ENCODE measurements around the gene ATPAF1.
"Not testable (repeated sequence)": the region's sequence is repeated elsewhere in the genome, so short reads cannot be mapped to it uniquely, and the experiment has no call there.

ATPAF1 gene

DNA sequence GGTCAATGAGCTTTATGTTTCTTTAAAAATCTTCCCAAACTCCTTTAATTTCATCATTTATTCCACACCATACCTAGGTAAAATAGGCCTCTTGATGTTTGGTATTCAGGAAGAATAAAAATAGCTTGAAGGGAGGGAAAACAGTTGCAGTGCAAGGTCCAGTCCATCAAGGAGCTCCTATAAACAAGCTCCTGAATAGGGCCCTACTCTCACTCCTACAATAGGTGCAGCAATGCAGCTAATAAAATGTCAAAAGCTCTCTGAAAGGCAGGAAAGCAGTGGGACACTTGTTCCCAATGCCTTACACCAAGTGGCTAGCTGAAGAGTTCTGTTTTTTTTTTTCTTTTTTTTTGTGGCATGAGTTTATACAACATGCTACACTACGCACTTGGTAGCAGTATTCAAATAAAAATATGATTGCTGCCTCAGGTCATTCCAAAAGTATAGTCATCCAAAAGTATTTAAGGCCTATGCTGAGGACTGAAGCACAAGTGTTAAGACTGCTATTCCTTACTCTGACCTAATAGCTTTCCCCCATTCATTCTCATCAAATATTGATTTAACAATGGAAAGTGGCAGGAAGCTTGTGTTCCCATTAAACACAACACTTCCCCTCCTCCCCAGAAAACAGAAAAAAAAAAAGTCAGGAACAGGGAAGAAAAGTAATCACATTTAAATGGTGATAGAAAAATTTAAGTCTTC lies 13.3 kb upstream of the ATPAF1 start:
- no peak for DNase-seq (ENCODE audit: low read depth in 2 of 3, low spot score in 1 of 3)

DNA sequence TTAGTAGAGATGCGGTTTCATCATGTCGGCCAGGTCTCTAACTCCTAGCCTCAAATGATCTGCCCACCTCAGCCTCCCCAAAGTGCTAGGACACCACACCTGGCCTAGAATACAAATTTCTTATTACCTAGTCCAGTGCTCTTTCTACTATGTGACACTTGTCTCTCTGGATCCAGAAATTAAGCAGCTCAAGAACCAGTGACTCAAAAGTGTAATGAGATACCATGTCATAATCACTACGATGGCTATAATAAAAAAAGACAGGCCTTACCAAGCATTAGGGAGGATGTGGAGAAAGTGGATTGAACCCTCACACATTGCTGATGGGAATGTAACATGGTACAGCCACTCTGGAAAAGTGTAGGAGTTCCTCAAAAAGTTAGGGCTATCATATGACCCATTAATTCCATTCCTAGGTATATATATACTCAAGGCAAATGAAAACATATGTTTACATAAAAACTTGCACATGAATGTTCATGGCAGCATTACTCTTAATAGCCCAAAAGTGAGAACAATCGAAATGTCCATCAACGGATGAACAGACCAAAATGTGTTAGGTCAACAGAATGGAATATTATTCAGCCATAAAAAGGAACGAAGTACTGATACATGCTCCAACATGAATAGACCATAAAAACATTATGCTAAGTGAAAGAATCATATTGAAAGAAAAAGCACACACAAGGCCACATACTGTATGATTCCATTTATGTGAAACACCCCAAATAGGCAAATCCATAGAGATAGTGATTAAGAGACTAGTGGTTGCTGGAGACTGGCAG lies 11.8 kb upstream of the ATPAF1 start:
- DNase-seq (ENCODE audit: low read depth in 2 of 3, low spot score in 1 of 3): no peak

DNA sequence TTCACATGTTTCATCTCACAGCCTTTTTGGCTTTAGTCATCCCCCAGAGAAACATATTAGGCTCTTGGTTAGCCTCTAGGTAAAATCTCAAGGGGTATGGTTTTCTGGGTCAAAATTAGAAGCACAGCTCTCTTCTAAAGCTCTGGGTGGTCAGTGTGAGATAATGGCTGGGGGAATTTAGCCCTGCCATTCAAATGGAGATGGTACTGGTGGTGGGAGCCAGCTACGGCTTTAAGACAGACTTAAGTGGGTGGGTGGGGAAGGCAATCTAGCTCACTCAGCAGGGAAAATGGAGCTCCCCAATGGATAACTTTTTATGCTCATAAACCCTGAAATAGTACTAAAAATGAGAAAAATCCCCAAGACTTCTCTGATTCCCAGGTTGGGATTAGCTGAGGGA lies 9.2 kb upstream of the ATPAF1 start:
- DNase-seq (ENCODE audit: low read depth in 2 of 3, low spot score in 1 of 3): no peak

DNA sequence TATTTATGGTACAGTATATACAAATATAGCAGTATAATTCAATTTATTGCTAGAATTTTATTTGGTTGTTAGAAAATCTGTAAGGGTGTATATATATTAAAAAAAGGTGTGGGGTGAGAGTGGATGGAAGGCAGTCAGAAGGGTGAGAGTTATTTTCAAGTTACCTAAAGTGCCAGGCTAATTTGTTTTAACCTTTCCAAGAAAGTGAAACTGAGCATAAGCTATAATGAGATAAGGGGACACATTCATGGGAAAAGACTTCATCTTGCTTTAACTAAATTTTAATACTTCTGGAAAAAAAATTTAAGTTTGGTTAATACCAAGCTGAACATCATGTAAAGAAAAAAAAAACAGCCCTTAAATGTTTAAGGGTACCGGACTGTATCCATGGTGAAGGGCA lies 8.4 kb upstream of the ATPAF1 start:
- no peak for DNase-seq (ENCODE audit: low read depth in 2 of 3, low spot score in 1 of 3)

DNA sequence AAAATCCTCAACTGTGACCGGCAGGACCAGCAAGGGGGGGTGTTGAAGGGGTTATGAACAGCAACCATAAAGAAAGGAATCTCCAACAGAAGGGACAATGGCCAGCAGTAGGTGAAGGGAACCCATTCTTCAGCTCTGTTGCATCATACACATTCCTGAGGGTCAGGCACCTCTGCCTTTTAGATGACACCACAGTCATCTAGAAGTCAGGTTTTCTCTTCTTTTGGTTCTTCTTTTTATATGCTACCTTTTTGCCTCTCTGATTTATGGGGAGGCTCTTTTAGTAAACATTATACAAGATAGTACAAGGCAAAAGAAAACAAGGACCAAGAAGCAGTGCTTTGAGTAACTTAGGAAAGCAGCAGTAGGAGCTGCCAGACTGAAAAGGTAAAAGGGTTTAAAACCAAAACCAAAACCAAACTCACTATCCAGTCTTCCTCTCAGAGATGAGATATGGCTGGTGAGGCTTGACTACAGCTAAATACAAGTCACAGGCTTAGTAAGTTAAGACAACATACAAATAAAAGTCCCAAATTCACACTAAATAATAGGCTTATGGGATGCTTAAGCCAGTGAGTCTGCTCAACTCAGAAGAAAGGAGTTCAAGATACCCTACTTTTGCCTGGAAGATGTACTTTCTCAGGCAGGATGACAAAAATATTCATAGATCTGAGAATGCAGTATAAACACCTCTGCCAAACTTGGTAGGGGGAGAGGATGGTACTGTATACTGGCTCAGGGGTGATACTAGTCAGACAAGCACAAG lies 7.6 kb upstream of the ATPAF1 start:
- no peak for DNase-seq (ENCODE audit: low read depth in 2 of 3, low spot score in 1 of 3)

DNA sequence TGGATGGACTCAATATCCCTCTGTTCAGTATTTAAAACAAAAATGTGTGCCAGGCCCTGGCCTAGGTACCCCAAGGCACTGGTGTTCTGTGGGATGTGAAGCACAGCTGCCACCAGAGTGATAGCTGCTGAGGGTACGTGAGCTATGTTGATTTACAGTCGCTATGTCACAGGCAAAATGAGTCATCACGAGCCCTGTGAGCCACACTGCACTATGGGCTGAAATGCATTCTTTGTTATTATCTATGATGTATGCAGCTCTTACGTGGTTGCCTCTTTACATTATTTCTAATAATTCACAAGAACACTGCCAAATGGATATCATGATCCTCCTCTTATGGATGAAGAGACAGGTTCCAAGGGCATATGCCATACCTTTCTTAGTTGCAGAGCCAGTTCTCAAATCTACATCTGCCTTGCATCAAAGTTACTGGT lies 5.6 kb upstream of the ATPAF1 start:
- no peak for DNase-seq (ENCODE audit: low read depth in 2 of 3, low spot score in 1 of 3)

DNA sequence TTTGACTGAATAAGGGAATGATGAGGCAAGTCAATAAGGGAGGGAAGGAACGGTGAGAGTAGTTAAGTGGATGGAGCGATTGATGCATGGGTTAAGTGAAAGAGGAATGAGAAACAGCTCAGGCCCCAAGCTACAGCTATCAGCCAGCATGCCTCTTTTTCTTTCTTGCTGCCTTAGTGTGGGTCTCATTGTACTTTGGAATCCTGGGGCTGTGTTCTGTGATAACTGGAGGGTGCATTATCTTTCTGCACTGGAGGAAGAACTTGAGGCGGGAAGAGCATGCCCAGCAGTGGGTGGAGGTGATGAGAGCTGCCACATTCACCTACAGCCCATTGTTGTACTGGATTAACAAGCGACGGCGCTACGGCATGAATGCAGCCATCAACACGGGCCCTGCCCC lies 4.5 kb upstream of the ATPAF1 start:
- no peak for DNase-seq (ENCODE audit: low read depth in 2 of 3, low spot score in 1 of 3)

DNA sequence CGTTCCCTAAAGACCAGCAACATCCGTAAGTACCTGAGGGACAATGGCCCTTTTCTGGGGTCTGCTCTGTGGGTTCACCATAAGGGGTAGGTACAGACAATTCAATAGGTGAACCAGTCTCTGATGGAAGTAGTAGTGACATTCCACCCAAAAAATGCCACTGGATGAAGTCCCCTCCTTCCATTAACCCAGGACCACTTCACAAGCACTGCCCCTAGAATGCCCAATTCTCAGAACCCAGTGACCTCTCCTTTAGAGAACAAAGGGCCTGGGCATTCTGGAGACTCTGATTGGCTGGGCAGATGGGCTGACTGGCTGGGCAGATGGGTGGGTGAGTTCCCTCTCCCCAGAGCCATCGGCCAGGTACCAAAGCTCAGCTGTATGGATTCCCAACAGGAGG lies 3.4 kb upstream of the ATPAF1 start, which contains the start of gene TEX38:
Gene TEX38 (plus strand): TSS at position 301 of the 400 bp plus-strand sequence. CDS start 81 bp downstream, at position 382.
- no peak for DNase-seq (ENCODE audit: low read depth in 2 of 3, low spot score in 1 of 3)

DNA sequence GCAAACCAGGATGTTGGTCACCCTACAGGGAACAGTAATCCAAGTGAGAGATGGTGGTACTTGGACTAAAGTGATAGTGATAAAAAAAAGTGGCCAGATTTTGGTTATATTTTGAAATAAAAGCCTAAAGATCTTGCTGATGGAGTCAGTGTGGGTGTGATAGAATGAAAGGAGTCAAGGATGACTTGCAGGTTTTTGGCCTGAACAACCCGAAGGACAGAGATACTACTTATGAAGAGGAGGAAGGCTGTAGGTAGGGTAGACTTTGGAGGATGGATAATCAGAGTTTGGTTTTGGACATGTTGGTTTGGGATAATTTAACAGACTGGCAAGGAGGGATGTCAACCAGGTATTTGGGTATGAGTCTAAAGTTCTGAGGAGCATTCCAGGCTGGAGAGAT lies 2.0 kb upstream of the ATPAF1 start:
- DNase-seq (ENCODE audit: low read depth in 2 of 3, low spot score in 1 of 3): no peak

DNA sequence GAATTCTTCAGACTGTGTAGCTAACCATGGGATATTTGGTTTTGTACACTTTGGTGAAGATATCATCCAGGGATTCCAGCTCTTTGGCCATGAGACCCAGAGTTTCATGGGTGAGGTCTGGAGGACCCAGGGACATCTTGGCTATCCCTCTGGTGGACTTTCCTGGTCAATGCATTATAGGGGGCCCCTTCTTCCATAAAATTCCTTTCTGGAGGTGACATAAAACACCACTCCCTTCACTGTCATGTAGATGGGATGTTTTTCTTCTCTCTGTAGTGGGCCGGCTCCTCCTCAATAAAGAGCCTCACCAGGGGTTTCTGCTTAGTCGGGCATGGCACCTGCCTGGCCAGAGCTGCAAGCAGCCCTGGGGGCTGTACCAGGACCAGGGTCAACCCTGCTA lies 2.2 kb downstream of the ATPAF1 start:
- DNase-seq (ENCODE audit: low read depth in 2 of 3, low spot score in 1 of 3): no peak

DNA sequence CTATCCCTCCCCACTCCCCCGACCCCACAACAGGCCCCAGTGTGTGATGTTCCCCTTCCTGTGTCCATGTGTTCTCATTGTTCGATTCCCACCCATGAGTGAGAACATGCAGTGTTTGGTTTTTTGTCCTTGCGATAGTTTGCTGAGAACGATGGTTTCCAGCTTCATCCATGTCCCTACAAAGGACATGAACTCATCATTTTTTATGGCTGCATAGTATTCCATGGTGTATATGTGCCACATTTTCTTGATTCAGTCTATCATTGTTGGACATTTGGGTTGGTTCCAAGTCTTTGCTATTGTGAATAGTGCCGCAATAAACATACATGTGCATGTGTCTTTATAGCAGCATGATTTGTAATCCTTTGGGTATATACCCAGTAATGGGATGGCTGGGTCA lies 5.2 kb downstream of the ATPAF1 start:
- DNase-seq (ENCODE audit: low read depth in 2 of 3, low spot score in 1 of 3): not testable (repeated sequence)

DNA sequence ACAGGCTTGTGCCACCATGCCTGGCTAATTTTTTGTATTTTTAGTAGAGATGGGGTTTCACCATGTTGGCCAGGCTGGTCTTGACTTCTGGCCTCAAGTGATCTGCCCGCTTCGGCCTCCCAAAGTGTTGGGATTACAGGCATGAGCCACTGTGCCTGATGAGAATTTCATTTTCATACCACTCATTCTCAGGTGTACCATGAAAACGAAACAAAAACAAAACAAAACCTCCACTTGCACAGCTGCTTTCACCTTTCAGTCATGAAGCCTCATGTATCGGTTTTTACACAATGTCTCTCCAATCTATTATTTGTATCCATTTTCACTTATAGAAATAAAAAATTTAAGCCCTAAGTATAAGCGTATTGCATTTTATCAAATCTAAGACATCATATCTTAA lies 8.0 kb downstream of the ATPAF1 start:
- not testable (repeated sequence) for DNase-seq (ENCODE audit: low read depth in 2 of 3, low spot score in 1 of 3)

DNA sequence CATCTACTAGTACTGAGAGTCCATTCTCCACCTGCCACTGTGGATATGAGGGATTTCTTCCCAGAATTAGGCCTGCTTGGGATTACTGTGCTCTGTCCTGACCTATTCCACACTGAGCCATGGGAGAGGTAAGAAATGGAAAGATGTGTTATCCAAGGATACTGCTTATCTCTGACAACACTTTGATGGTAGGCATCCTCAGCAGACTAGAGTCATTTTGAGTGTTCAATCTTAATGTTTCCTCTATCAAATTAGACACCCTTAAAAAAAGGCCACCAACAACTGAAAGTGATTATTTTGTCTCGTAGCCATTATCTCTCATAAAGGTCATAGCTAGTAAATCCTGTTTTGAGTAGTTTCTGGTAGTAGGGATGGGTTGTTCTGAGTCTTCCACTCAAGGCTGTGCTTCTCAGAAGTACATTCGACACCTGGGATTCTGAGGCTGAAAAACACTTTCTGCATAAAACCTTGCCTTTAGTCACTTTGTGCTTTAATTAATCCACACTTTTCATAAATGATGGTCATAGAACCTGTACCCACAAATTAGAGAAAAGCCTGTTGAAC lies 8.8 kb downstream of the ATPAF1 start:
- DNase-seq (ENCODE audit: low read depth in 2 of 3, low spot score in 1 of 3): no peak

DNA sequence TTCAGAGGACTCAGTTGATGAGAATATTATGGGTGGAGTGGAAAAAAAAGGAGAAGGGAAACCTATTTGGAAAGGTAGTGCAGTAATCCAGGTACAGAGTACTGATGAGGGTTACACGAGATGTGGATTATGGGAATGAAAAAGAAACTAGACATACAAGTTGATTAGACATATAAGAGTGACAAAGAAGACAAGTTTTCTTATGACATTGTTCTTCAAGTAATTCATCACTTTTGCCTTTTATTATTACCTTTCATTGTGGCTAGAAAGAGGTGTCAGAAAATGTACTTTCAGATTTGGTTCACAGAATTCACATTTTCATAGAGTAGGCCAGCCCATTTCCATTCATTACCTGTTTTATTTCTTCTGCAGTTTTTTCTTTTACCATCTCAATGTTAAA lies 10.4 kb downstream of the ATPAF1 start:
- DNase-seq (ENCODE audit: low read depth in 2 of 3, low spot score in 1 of 3): no peak

DNA sequence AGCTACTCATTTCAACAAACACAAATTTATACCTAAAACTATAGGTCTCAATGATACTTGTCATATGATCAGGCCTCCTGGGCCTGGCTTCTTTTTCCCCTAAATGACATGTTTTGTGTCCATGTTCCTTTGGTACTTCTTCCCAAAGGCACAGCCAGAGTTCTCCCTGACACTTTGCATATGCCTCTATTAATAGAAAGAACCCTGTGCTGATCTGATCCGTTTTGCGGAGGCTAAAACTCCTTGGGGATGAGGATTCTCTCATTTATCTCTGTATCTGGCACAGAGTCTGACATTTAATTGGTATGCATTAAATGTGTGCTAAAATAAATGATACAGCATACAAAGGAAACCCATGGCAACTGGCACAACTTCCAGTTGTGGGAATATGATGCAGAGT lies 11.5 kb downstream of the ATPAF1 start:
- DNase-seq (ENCODE audit: low read depth in 2 of 3, low spot score in 1 of 3): no peak

DNA sequence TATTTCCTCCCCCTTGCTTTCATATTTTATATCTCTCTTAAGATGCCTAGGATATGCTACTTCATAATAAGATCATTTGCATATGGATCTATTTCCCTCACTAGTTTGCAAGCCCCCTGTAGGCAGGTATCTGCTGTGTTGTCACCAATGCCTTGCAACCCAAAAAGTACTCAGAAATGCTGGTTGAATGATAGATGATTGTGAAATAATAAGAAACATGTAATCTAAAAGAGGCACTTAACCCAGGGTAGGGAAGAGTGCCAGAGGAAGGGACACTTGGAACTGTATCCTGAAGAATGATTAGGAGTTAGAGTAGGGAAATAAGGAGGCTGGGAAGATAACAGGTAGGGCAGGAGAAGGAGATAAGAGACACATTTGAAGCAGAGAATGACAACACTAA lies 12.3 kb downstream of the ATPAF1 start:
- DNase-seq (ENCODE audit: low read depth in 2 of 3, low spot score in 1 of 3): no peak

DNA sequence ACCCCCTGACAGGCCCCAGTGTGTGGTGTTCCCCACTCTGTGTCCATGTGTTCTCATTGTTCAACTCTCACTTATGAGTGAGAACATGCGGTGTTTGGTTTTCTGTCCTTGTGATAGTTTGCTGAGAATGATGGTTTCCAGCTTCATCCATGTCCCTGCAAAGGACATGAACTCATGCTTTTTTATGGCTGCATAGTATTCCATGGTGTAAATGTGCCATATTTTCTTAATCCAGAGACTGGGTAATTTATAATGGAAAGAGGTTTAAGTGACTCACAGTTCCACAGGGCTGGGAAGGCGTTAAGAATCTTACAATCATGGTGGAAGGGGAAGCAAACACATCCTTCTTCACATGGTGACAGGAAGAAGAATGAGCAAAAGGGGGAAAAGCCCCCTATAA lies 13.5 kb downstream of the ATPAF1 start:
- not testable (repeated sequence) for DNase-seq (ENCODE audit: low read depth in 2 of 3, low spot score in 1 of 3)

DNA sequence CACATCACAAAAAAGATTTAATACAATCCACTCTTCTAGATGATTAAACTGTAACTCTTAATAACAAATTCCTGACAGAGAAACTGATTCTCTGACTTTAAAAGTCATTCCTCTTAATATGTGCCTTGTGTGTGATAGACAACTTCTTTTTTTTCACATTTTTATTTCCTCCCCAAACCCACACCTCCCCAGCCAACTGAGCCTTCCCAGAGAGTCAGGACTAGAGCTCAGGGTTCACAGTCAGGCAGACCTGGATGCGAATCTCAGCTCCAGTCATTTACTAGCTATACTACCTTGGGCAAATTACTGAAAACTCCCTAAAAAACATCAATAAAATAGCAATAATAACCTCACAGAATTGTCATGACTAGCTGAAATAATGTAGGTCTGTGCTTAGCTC lies 14.2 kb downstream of the ATPAF1 start:
- no peak for DNase-seq (ENCODE audit: low read depth in 2 of 3, low spot score in 1 of 3)

DNA sequence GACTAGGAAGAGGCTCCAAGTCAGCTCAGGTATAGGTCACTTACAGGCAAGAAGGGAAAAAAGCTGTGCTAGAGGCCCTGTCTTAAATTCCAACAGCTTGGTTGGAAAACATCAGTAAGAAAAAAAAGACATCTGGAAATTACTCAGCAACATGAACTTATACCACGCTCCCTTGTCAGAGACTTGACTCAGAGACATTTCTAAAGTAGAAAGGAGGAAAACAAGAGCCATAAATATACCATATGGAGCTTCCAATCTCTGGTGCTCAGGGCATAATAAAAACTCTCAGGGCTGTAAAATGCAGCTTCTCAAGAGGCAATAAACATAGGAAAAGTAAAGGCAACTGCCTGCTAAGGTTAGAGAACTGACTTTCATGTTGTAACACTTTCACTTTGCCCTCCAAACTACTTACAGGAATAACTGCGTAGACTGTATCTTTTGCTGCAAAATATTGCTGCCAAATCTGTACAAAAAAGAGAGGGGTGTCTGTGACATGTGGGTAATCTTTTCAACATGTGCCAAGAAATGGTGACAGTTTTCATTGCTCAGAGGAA lies 14.7 kb downstream of the ATPAF1 start:
- no peak for DNase-seq (ENCODE audit: low read depth in 2 of 3, low spot score in 1 of 3)

DNA sequence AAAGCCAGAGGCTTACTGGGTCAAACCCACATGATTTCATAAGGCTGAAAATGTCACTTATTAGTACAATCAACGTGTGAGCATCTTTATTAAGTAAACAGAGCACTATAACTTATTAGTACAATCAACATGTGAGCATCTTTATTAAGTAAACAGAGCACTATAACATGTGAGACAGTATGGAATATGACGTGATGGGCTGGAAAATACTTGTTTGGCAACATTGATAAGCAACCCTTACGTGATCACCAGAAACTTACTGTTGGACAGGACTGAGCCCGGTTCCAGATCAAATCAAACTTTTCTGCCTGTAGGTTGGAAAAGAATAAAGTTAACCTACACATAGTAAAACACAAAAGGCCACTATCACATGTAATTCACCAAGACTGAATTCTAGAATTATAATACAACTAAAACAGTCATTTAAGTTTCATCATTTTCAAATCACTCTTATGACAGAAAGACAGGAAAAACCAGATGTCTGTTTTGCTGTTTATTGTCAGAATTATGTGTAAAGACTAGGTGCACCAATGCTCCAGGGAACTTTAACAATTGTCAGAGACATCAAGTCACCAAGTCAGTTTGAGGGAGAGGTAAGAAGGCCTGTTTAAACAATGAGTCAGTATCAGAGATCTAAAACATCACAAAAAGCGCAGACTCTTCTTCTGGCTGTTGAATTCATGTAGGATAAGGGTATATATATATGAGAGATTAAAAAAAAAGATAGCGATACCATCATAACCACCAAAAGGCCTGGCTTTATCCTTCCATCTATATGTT lies 15.7 kb downstream of the ATPAF1 start:
- DNase-seq (ENCODE audit: low read depth in 2 of 3, low spot score in 1 of 3): no peak

All from stimulated activated CD4-positive, alpha-beta T cell treated with anti-CD3 and anti-CD28 coated beads, Interleukin-12 subunit alpha, Interleukin-12 subunit beta, amount 100 ng/mL, for 48 hours (primary cell).